GM21529 (cell line): ENCODE data around the gene TF.

Source experiments
- ATAC-seq: cut with Tn5 transposase; IDR thresholded peaks from one replicate; pipeline ENCODE4 v1.9.1; 2021; ENCODE audit not compliant: unreplicated experiment

The TF gene

DNA sequence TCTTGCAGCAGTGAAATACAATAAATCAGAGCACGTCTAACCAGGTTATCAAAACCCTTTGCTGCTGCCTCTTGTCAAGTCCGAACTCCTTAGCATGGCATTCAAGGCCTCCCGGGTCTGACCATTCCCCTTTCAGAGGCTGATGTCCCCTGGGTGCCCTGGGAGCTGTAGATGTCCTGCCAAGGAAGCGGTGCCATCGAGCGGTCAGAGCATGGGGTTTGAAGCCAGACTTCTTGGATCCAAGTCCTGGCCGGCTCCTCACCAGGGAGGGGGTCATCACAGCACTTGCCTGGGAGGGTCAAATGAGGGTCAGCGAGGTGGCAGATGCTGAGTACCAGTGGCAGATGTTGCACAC is 496 bp downstream of the TF start:
- no peak for ATAC-seq

- ATAC-seq, result no peak
Observed at GRCh38 chr3:133747373-133747772, 1.2 kb downstream of the TF start.

DNA sequence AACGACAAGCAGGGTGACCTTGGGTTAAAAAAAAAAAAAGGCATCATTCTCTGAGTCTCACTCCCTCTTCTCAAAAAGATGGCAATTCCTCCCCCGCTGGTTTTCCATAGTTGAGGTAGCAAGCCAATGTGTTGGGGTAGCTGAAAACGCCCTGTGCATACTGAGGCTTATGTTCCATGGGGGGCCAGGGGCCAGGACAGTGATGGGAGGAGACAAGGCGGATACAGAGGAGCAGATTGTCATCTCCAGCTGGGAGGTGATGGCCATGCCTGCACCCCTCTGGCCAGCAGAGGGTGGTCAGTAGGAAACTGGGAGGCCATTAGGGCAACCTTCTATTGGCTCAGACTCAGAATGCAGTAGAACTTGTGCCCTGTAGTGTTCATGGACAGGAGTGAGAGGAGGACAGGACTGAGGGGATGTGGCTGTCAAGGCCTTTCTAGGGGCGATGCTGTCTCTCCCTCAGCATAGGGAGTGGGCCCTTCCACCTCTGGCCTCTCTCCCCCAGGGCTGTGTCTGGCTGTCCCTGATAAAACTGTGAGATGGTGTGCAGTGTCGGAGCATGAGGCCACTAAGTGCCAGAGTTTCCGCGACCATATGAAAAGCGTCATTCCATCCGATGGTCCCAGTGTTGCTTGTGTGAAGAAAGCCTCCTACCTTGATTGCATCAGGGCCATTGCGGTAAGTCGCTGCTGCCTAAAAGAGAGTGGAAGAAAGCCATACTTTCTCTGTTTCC is 1.9 kb downstream of the TF start:
- no peak for ATAC-seq

- no peak for ATAC-seq
Observed at GRCh38 chr3:133749427-133750258, 3.5 kb downstream of the TF start.

- ATAC-seq, result no peak
Observed at GRCh38 chr3:133750259-133750656, 4.1 kb downstream of the TF start.

GRCh38 chr3:133753107-133753778 is 7.0 kb downstream of the TF start:
- no peak for ATAC-seq

- ATAC-seq, result no peak
Observed at GRCh38 chr3:133753779-133754164, 7.6 kb downstream of the TF start.

DNA sequence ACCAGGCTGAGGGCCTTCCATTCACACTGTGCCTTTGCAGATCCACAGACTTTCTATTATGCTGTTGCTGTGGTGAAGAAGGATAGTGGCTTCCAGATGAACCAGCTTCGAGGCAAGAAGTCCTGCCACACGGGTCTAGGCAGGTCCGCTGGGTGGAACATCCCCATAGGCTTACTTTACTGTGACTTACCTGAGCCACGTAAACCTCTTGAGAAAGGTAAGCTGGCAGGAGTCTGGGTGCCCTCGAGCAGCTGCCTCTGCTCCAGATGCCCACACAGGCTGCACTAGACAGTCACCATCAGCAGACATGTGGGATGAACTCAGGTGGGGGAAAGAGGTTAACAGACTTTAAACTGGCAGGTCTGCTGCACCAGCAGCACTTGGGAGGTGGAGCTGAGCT is 8.3 kb downstream of the TF start:
- no peak for ATAC-seq

DNA sequence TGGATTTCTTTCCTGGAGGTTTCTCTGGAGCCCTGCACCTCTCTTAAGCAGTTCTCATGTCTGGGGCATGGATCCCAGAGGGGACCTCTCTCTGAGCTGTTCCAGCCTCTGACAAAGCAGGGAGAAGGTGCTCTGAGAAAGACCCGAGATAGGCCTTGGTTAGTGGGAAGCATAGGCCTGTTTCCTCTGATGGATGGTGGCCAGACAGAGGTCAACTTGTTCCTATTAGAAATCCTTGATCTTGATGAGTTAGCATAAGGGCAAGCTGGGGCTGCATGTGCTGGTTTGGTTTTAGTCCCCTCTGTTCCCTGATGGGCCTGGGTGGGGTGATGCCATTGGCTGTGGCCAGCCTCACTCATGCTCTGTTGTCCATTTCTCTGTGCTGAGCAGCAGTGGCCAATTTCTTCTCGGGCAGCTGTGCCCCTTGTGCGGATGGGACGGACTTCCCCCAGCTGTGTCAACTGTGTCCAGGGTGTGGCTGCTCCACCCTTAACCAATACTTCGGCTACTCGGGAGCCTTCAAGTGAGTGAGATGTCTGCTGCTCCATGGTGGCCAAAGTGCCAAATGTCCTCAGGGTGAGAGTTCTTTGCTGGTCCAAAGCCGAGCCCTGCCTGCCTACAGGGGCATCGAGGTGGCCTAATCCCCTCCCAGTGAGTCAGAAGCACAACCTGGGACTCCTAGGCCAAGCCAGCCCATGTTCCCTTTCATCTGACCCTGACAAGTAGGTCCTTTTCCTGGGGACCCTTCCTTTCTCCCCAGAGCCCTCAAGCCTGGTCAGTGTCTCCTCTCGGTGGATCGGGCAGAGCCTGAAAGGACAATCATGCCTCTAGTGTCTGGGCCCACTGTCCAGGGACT is 9.0 kb downstream of the TF start:
- ATAC-seq, result no peak

- ATAC-seq, result no peak
Observed at GRCh38 chr3:133756716-133757694, 10.8 kb downstream of the TF start.

- ATAC-seq, result no peak
Observed at GRCh38 chr3:133757701-133758567, 11.7 kb downstream of the TF start.

- no peak for ATAC-seq
Observed at GRCh38 chr3:133758568-133758928, 12.4 kb downstream of the TF start.

DNA sequence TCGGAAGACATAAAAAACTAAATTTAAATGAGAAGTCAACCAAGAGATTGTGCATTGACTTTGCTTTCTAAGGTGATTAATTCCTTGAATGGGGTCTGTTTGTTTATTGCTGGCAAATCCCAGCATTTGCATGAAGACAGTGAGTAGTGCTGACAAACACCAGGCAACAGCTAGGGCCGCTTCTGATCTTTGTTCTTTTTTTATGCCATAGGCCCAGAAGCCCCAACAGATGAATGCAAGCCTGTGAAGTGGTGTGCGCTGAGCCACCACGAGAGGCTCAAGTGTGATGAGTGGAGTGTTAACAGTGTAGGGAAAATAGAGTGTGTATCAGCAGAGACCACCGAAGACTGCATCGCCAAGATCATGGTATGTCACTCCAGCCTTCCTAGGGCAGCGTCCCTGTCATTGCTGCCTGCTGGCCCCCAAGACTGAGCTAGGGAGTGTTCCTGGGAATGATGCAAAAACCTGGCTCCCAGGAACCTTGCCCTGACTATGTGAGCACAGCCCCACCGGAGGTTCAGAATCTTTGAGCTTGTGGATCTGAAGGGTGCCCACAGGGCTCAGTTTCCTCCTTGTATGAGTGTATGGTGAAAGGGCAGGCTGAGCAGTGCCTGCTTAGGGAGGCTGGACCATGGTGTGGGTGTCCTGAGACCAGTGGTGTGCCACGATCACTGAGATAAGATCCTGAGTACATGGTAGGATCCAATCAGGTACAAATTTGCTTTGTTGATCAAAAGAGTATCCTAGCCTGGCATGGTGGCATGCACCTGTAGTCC is 13.0 kb downstream of the TF start:
- ATAC-seq, result no peak

DNA sequence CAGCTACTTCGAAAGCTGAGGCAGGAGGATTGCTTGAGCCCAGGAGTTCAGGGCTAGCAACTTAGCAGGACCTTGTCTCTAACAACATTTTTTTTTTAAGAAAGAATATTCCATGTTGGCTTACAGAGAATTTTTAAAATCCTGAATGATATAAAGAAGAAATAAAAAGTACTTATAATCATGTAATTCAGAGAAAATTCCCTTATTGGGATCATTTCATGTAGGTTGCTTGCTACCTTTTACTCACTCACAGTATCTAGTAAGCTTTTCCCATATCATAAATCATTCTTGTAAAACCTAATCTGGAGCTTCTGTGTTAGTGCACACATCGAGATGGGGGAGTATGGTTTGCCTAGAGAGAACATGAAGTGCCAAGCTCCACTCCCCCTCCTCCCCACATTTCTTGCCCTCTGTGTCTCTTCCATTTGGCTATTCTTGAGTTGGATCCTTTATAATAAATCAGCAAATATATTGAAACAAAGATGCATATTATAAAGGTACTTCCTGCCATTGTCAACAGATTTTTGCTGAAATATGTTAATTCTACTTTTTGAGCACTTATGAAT is 13.6 kb downstream of the TF start:
- ATAC-seq, result no peak

DNA sequence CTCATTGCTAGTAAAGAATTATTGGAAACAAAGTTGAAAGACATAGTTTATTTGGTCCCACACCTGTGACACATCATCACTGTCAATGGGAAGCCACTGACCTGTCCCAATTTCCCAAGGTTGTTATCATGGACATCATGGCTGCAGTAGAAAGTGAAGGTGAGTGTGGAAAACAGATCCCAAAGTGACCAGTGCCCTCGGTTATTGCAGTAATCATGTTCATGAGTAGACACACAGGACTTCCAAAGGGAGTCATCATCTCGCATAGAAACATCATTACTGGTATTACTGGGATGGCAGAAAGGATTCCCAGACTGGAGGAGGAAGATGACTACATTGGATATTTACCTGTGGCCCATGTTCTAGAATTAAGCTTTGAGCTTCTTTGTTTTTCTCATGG is 14.7 kb downstream of the TF start:
- no peak for ATAC-seq

- ATAC-seq, result no peak
Observed at GRCh38 chr3:133761605-133762484, 15.7 kb downstream of the TF start.

GRCh38 chr3:133762539-133762938 is 16.3 kb downstream of the TF start:
- no peak for ATAC-seq
